Measurements from ENCODE around the gene WASHC3.
"Not testable (repeated sequence)": the region's sequence is repeated elsewhere in the genome, so short reads cannot be mapped to it uniquely, and the experiment has no call there.

WASHC3 gene

DNA sequence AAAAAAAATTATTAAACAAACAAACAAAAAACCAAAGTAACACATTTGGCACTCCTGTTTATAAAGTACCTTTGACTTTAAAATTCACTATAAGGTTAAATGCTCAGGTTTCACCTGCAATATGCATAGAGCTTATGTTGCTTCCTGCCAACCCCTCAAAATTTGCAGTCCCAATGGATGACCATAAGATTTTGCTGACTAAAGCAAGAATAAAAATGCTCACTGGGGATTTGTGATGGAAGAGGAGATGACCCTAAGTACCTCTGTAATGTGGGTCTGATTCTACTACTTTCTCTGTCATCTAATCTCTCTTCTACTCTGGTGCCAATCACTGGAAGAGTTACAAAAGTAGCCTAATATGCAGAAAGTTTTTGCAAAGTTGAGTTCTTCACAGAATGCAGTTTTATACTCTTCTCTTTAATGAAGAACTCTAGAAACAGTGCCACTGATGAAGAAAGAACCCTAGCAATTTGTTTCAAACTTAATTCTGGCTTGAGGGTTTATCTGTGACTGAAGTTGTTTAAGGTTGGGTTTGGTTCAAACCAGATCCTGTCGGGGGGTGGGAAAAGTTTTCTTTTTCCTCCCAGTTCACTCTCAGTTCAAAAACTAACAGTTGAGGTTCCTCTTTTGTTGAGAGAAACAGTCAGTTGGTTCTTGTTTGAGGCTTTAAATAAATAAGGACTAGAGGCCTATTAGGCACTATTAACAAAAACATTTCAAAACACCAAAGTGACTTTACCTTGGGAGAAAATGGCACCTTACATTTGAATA is 10.9 kb downstream of the WASHC3 start:
- DNase-seq: no peak

DNA sequence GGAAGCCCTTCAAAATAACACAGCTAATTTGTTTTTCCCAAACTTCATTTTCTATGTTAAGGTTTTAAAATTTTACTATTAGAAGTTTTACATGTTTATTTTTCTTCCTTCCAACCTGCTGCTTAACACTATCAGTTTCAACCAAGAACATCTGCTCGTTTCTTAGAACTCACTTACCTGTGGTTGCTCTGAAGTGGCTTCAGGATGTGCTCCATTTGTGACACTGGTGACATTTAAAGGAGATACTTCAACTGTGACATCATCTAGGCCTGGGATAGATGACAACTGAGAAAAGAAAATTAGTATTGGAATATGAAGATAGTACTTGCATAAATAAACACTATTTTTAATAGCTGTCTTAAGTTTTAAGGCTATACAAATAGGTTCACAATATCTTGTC is 17.9 kb downstream of the WASHC3 start:
- DNase-seq: no peak

DNA sequence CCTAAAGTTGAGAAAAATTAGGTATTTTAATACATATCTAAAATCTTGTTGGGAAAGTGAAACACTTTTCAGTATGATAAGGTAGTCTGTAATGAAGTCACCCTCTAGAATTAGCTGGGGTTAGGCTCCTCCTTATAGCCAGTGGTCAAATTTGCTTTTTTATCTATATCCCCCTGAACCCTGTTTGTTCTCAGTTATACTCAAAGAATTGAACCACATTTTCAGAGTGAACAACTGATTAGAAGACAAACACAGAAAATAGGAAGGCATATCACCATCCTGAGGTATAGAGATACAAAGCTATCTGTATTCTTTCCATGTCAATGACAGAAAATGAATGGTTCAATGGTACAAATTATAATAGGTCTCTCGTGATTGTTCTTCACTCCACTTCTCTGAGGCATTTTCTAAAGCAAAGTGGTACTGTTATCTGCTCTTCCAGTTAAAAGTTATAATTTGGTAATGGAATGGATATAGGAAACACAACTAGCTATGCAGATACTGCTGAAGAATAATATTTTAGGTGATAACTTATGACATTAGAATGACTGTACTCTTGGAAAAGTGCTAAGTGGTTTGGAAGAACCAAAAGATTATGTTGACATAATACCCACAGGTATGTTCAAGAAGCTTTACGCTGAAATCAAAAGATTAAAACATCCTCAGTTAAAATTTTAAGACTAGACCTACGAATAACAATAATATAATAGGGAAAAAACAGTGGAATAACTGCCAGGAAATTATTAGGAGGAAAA is 27.6 kb downstream of the WASHC3 start:
- DNase-seq: no peak

DNA sequence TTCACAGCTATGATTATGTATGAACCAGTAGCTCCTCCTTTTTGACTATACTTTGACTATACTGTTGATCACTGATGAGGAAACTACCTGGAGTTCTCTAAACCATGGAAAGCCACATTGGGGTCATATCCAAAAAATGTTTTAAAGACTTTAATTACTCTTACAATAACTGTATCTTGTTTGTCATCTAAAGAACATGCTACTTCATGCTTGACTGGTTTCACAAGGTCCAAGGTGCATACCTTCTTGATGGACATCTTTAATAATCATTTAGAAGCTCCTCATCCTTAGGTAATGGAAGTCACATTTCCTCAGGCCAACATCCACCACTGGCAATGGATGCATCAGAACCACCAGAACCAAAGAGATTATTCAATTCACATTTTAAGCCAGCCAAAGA is 29.9 kb downstream of the WASHC3 start:
- DNase-seq: no peak

DNA sequence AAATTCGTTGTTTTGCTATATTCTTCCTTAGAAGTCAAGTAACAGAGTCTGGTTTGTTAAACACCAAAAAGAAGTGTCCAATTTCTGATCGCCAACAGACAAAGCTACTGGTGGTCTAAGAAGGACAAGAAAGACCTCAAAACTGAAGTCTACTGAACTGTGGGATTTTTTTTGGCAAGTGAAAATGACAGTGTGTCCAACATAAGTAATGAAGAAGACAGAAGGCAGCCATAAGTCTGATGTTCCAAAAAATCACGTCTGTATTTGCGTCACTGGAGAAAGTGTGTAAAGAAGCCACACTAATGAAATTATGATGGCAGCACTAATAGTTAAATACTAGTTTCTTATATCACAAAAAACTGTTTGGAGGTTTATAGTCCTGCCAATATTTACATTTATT is 32.6 kb downstream of the WASHC3 start:
- DNase-seq: no peak

DNA sequence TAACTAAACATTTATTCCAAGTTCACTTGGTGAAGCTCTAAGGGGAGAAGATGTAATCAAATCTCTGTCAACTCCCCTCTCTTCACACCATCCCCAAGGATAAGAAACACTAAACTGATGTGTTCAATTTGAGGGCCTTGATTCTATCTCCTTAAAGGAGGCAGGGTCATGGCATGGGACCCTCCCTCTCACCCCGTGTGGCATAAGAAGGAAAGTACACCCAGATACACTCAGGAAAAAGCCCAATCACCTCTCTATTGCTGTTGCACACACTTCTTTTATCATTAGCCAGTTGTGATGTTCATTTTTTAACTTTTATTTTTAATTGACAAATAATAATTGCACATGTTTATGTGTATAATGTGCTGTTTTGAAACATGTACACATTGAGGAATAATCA is 35.1 kb downstream of the WASHC3 start:
- no peak for DNase-seq

DNA sequence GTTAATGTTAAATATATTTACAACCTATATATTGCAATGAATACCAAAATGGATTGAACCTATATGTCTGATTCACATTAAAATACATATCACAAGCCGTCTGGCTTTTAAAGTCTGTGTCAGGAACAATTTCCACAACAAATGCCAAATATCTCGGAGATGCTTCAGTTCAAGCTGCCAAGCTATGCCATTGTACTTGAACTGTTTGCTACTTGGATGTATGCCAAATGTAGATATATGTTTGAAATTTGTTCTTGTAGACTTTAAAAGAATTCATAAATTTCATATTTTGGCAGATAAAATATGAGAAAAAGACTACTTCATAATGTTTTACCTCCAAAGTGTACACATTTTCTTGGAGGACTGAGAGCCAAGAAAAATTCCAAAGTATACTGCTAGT is 37.0 kb downstream of the WASHC3 start:
- DNase-seq: no peak

DNA sequence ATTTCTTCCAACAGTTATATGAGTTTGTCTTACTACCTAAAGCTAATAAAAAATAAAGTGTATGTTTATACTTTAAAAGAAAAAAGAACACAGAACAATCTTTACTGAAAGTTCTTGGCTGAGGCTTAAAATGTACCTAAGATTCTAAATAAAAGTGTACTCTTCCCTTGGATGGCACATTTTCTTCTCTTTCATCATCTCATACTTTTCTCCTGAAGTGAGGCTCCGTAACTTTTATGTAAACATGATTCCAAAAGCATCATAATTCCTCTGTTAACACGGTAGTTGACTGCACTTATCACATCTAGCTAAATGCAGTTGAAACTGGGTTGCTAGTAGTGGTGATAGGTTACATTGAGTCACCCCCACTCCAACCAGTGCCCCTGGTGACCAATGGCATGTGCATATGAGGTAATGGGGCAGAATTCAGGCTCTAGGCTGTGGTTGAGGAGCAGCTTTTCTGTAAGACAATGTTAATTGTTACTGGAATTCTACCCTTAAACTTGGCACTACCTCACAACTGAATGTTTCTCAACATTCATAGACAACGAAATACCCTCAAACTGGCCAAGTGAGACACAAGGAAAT is 38.4 kb downstream of the WASHC3 start:
- DNase-seq: no peak

DNA sequence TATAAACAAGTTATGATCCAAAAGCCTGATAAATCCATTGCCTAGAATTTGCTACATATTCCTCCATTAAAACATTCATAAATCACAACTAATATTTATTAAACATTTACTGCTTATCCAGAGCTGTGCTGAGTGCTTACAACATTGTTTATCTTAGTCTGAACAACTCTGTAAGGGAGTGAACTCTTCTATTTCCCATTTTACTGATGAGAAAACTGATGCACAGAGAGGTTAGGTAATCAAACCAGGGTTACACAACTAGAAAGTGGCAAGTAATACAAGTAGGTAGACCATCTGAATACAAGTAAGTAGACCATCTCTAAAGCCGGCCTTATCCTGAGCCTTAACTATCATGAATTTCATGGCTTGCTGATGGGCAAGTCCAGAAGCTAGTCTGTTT is 39.5 kb downstream of the WASHC3 start:
- no peak for DNase-seq

DNA sequence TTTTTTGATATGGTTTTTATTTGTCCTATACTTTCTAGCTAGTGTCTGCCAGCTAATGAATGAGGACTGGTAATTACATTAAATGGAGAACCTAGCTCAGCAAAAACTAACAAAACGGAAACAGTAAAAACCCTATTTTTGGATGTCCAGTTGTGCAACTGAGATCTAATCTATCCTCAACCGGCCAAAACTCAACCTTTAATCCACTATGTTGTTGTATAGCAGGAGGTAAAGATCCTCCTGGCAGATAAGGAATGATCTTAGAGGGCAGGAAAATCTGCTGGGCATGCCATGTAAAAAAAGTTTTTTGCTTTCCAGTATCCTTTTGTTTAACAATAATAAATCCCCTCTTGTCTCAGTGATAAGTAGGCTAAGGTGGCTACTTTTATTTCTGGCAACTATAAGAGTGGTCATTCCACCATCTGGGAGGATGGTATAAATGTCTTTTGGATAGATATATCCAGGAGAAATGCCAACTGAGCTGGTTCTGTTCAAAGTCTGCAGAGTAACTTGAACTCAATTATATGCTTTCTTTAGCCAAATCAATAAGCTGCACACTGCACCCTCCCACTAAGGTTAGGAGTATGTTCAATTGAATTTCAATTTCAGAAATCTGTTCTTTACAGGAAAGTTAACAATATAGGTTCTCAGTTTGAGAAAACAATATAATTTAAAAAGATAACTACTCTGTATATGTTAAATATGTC is 40.1 kb downstream of the WASHC3 start:
- no peak for DNase-seq

DNA sequence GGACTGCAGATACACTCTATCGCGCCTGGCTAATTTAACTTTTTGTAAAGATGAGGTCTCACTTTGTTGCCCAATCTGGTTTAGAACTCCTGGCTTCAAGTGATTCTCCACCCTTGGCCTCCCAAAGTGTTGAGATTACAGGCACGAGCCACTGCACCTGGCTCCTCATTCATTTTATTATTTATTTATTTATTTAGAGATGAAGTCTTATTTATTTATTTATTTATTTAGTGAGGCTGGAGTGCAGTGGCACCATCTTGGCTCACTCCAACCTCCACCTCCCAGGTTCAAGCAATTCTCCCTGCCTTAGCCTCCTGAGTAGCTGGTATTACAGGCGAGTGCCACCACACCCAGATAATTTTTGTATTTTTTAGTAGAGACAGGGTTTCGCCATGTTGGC is 43.2 kb downstream of the WASHC3 start:
- not testable (repeated sequence) for DNase-seq

DNA sequence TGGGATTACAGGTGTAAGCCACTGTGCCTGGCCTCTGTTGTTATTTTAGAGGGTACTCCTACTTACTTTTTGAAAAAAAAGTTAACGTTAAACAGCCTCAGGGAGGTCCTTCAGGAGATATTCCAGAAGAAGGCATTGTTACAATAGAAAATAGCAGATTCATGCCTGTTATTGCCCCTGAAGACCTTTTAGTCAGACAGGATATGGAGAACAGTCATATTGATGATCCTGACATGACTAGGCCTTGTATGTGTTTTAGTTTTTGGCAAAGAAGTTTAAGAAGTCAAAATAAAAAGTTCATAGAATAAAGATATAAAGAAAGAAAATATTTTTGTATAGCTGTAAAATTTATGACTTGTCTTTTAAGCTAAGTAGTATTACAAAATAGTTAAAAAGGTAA is 45.3 kb downstream of the WASHC3 start:
- no peak for DNase-seq

DNA sequence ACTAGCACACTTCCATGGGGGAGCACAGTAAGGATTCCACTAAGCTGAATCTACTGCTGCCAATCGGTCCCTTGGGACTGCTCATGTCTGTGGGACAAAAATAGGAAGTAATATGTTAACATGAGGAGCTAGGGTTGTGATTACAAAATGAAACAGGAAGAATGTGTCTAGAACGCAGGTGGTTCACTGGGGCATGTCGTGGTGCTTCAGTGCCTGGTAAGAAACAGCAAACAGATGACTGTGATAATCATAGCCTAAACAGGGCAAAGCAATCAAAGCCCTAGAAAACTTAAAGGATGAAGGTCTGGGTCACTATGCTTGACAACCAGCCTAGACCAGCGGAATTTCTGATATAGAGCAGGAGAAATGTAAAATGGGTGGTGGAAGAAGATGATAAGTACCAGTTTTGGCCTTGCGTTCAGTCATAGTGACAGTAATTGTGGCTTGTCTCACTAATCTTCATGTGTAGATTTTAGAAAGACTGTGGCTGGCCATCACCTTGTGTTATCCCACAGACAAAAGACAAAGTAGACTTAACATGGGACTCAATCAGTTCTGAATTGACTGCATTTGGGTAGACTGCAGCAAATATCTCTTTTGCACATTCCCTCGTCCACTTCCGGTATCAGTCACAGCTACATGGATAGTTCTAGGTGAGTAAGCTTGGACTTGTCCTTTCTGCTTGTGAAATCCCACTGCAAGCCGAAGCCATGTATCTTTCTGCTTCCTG is 51.4 kb downstream of the WASHC3 start:
- DNase-seq: no peak

DNA sequence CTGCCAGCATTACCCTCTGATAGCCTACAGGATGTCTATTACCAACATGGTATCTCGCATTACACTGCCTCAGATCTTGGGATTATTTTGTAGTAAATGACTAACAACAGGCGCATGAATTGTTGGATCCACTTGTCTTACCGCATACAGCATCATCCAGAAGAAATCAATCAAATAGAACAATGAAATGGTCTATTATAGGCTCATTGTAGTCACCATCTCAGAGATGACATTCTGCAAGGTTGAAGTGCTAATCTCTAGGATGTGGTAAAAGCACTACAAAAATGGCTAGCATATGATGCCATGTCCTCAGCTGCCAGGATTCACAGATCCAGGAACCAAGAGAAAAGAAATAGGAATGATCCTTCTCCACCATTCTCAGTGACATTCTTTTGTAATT is 52.0 kb downstream of the WASHC3 start:
- no peak for DNase-seq

DNA sequence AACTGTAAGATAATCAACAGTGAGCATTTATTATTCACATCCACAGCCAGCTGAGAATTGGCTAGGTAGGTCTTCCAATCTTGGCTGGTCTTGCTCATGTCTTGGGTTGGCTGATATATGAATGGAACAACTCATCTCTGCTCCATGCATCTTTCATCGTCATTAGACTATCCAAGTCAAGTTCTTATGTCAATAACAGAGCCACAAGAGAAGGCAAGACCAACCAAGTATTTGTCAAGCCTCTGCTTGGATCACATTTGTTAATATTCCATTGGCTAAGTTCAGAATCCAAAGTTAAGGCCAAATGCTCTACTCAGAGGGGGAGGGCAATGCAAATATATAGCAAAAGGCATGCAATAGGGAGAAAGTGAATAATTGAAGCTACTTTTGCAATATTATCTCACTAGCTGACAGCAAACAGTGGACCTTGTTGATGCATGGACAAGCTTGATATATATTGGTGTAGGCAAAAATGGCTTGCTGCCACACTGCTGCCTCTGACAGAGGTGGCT is 53.1 kb downstream of the WASHC3 start:
- DNase-seq: no peak

DNA sequence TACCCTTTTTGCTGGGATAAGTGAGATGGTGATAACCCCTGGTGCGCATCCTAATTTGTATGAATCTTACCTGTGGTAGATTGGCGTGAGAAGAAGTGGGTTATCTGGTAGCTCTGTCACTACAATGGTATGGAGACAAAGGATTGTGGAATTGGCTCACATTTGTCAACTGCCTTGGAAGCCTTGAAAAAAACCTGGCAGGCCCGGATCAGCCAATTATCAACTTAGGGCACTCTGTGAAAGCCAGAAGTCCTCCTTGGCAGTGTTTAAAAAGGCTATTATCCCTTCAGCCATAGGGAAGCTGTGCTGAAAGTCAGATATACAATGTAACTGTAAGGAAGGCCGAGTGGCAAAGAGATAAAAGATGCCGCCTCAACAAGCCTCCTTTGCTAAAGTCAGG is 56.5 kb downstream of the WASHC3 start:
- DNase-seq: no peak

DNA sequence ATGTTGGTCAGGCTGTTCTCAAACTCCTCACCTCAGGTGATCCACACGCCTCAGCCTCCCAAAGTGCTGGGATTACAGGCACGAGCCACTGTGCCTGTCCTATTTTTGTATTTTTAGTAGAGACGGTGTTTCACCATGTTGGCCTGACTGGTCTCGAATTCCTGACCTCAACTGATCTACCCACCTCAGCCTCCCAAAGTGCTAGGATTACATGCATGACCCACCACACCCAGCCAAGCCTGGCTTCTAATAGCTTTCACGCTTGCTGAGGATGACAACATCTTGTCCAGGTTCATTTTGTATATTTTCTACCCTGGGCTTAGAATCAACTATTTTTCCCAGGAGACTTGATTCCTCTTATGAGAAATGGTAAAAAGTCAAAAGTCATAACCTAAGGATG is 64.7 kb downstream of the WASHC3 start:
- no peak for DNase-seq

DNA sequence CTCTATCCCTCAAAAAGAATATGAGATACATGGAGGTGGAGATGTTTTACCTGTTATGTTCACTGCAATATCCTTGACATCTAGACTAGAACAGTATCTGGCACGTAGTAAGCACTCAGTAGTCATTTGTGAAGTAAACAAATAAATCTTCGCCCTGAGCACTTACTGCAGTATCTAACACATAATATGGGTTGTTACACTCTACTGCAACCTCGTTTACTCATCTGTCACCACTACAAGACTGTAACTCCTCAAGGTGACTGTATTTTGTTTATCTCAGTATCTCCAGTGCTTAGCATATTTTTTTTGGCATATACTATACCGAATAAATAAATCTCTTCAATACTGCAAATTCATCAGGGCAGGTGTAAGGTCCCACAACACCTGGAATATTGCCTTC is 66.1 kb downstream of the WASHC3 start:
- DNase-seq: no peak

DNA sequence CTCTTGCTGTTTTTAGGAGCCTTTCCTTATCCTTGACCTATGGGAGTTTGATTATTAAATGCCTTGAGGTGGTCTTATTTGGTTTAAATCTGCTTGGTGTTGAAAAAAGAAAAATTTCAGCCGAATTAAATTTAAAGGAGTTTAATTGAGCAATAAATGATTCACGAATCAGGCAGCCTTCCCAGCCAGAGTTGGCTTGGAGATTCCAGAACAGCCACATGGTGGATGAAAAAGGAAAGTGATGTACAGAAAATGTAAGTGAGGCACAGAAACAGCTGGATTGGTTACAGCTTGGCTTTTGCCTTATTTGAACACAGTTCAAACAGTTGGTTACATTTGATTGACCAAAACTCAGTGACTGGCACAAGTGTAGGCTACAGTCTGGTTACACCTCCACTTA is 69.7 kb downstream of the WASHC3 start:
- DNase-seq: no peak

DNA sequence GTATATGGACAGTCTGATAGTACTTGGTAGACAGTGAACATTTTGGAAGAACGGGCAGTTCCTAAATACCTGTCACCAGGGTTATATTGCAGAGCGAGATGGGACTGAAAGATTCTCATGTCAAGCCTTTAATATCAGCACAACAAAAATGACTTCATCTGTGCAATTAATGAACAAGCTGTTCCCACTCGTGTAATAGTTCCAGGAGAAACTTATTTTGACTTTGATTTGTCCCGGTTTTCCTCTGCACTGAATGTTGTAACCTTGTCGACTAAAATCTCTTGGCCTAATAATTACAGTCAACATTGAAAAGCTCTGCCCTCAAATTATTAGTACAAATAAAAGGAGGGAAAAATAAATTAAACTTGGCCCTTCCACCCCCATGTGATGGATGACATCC is 79.5 kb downstream of the WASHC3 start:
- DNase-seq: no peak

DNA sequence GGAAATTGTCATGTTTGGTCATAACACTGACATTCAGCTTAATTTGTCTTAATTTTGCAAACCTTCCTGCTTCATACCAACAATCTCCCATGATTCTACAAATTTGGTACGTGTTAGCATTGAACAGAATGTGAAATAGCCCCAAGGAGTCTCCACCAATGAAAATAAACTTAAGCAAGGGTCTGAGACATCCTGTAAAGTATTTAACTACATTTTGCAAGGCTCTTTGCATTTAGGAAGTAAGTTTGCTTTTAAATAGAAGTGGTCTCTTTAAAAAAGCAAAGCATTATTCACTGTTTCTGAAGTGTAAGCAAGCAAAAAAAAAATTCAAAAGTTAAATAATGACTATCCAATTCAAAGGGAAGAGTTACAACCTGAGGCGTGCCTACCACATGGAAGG is 79.9 kb downstream of the WASHC3 start:
- no peak for DNase-seq

DNA sequence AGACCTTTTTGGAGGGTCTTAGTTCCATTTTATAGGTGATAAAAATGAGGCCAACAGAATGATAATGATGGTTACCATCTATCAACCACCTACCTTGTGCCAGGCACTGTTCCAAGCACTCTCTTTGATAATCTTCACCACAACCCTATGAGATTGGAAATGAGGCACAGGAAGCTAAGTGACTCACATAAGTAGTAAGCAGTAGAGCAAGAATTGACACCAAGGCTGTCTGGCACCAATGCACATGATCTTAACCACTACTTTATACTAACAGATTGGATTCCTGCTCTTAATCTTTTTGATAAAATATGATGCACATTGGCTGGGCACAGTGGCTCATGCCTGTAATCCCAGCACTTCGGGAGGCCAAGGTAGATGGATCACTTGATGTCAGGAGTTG is 93.0 kb downstream of the WASHC3 start:
- no peak for DNase-seq

DNA sequence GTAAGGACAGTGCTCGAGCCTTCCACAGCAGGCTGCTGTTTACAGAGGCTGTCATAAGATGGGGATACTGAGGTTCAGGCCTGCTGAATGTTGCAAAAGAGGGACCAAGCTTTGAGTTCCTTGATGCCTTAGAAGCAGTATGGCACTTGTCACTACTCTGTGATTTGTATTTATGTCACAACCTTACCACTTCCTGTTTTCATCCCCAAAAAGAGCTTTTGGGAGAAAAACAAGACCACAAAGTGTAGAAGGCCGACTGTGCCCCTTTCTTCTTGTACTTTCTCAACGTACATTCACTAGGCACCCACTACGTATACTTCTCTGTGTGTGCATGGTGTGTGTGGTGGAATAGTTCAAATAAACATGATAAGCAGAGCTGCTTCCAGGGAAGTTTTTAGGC is 94.3 kb downstream of the WASHC3 start:
- DNase-seq: no peak

Measured in activated naive CD4-positive, alpha-beta T cell treated with Interleukin-2 at 50 U/mL for 16 hours (primary cell).